ENCODE measurements around the gene AQP12B.

Gene AQP12B

GRCh38 chr2:240717681-240718581 is 35.2 kb upstream of the AQP12B start:
- DNase-seq: no peak

GRCh38 chr2:240717181-240717641 is 34.5 kb upstream of the AQP12B start:
- no peak for DNase-seq

GRCh38 chr2:240716130-240716798 is 33.6 kb upstream of the AQP12B start:
- no peak for DNase-seq

GRCh38 chr2:240714747-240715725 is 32.4 kb upstream of the AQP12B start:
- DNase-seq: peak; percentile 48

- DNase-seq: peak; percentile 48
These were observed 31.5 kb upstream of the AQP12B start for GRCh38 chr2:240713928-240714746.

- DNase-seq: no peak
These were observed 30.6 kb upstream of the AQP12B start for GRCh38 chr2:240713071-240713927.

GRCh38 chr2:240712121-240712520 is 29.4 kb upstream of the AQP12B start:
- no peak for DNase-seq

- no peak for DNase-seq
These were observed 29.0 kb upstream of the AQP12B start for GRCh38 chr2:240711701-240712100.

- DNase-seq: no peak
These were observed 28.6 kb upstream of the AQP12B start for GRCh38 chr2:240711296-240711695.

- DNase-seq: no peak
These were observed 25.8 kb upstream of the AQP12B start for GRCh38 chr2:240708457-240708856.

GRCh38 chr2:240707821-240708220 is 25.1 kb upstream of the AQP12B start:
- DNase-seq: no peak

GRCh38 chr2:240707043-240707756 is 24.5 kb upstream of the AQP12B start:
- DNase-seq: no peak

GRCh38 chr2:240705204-240705791 is 22.6 kb upstream of the AQP12B start:
- DNase-seq: no peak

GRCh38 chr2:240704651-240705050 is 22.0 kb upstream of the AQP12B start:
- no peak for DNase-seq

- no peak for DNase-seq
These were observed 21.0 kb upstream of the AQP12B start for GRCh38 chr2:240703417-240704341.

- DNase-seq: no peak
These were observed 19.9 kb upstream of the AQP12B start for GRCh38 chr2:240702640-240703011.

GRCh38 chr2:240701736-240702639 is 19.3 kb upstream of the AQP12B start:
- no peak for DNase-seq

Data from NCI-H345 (cell line).